Measurements from ENCODE around the gene SHROOM3.

GRCh38 chr4:76622717-76623116, 187.7 kb downstream of the SHROOM3 start:
- TF ChIP-seq, protein P1, sequence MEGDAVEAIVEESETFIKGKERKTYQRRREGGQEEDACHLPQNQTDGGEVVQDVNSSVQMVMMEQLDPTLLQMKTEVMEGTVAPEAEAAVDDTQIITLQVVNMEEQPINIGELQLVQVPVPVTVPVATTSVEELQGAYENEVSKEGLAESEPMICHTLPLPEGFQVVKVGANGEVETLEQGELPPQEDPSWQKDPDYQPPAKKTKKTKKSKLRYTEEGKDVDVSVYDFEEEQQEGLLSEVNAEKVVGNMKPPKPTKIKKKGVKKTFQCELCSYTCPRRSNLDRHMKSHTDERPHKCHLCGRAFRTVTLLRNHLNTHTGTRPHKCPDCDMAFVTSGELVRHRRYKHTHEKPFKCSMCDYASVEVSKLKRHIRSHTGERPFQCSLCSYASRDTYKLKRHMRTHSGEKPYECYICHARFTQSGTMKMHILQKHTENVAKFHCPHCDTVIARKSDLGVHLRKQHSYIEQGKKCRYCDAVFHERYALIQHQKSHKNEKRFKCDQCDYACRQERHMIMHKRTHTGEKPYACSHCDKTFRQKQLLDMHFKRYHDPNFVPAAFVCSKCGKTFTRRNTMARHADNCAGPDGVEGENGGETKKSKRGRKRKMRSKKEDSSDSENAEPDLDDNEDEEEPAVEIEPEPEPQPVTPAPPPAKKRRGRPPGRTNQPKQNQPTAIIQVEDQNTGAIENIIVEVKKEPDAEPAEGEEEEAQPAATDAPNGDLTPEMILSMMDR (IDR thresholded peaks at IDR 0.05): no peak
- TF ChIP-seq POLR2AphosphoS5 (IDR thresholded peaks at IDR 0.05) (no peak), POLR2A (IDR thresholded peaks at IDR 0.05) (no peak), EP300 (IDR thresholded peaks at IDR 0.05) (no peak)
